Measurements from ENCODE around the gene DUOX1.

DNA sequence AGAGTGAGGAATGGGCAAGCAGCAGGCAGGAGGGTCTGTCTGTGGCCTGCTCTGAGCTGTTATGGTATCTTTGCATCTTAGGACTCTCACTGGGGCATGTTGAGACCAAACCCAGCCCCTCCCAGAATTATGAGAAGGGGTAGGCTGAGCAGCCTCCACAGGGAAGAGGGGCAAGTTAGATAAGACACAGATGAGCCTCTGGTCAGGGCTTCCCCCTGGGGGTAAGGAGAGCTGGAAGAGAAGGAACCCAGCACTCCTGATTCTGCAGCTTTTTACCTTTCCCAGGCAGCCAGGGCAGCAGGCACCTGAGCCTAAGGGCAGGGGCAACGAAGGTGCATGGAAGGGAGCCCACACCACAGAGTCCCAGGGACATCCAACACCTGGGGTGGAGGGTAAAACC lies 19.3 kb downstream of the DUOX1 start:
- TF ChIP-seq, protein P1, sequence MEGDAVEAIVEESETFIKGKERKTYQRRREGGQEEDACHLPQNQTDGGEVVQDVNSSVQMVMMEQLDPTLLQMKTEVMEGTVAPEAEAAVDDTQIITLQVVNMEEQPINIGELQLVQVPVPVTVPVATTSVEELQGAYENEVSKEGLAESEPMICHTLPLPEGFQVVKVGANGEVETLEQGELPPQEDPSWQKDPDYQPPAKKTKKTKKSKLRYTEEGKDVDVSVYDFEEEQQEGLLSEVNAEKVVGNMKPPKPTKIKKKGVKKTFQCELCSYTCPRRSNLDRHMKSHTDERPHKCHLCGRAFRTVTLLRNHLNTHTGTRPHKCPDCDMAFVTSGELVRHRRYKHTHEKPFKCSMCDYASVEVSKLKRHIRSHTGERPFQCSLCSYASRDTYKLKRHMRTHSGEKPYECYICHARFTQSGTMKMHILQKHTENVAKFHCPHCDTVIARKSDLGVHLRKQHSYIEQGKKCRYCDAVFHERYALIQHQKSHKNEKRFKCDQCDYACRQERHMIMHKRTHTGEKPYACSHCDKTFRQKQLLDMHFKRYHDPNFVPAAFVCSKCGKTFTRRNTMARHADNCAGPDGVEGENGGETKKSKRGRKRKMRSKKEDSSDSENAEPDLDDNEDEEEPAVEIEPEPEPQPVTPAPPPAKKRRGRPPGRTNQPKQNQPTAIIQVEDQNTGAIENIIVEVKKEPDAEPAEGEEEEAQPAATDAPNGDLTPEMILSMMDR (conservative IDR thresholded peaks at IDR 0.05 in 1 of 2, IDR thresholded peaks at IDR 0.05 in 1 of 2; ENCODE audit: extremely low read depth in 1 of 2, insufficient read depth in 1 of 2, low read depth in 1 of 2, low read length in 2 of 2): no peak
- TF ChIP-seq EZH2 (IDR thresholded peaks at IDR 0.05; ENCODE audit: borderline replicate concordance, low read length): no peak

Measured in mammary epithelial cell (primary cell).